Mucosa of descending colon (tissue), 3 donors: ENCODE data around the gene SMYD4. TPM values are rescaled to one million over a fixed set of nuclear protein-coding genes. Genes with fewer than 3 reads are reported as not detected.

Experiments
- ATAC-seq: fragments of 200-7000 bp; cut with Tn5 transposase; one replicate; pipeline ENCODE4 v1.9.1; 2020; ENCODE audit warnings: mild to moderate bottlenecking, moderate library complexity
- DNase-seq, 3 donors: peaks; one replicate each; pipeline ENCODE4 v3.0.0-alpha.2; 2020
- H3K36me3 ChIP-seq: fragments of 200-600 bp; one replicate; pipeline ENCODE4 v1.8.0; 2021; ENCODE audit warnings: low read depth, mild to moderate bottlenecking
- H3K4me1 ChIP-seq: fragments of 200-600 bp; one replicate; pipeline ENCODE4 v1.8.0; 2021; ENCODE audit warnings: low read depth, mild to moderate bottlenecking
- H3K4me3 ChIP-seq: fragments of 200-600 bp; one replicate; pipeline ENCODE4 v1.8.0; 2021; ENCODE audit warnings: mild to moderate bottlenecking
- H3K9me3 ChIP-seq: fragments of 200-600 bp; one replicate; pipeline ENCODE4 v1.8.0; 2021; ENCODE audit warnings: mild to moderate bottlenecking
- intact Hi-C, 2 donors: fragments of 100-400 bp; cut with DNase I in 1 of 2; cut with micrococcal nuclease in 1 of 2; formaldehyde crosslinking; loops; one replicate each; pipeline versions ENCODE4 v1.11.0 to v1.11.1; 2022; cut with DNase I, micrococcal nuclease
- long read RNA-seq, 2 donors: library from polyadenylated mRNA; unstranded; transcript quantifications; one replicate each; pipeline ENCODE4 v2.0.0, GENCODE V29; 2019 to 2021
- total RNA-seq, 3 donors: library from RNA; stranded (reverse); fragmentation: NEBNext Ultra II Directional in 2 of 3; extraction: Animal tissue kit (Norgen Biotek cat#: 25700) in 2 of 3; gene quantifications; one replicate each; pipeline versions ENCODE4 v1.2.1 to v1.2.4, GENCODE V29; 2021 to 2023
- TF ChIP-seq, protein P1 (sequence below): fragments of 200-600 bp; IDR thresholded peaks from one replicate; pipeline ENCODE4 v1.8.0; 2022; ENCODE audit warnings: antibody characterized with exemption, mild to moderate bottlenecking
- donor health status: DM: no; HTN: no; CAD: no; lungs with moderate emphysema.
- donor health status: DM: no; HTN: no; CAD: no.
- donor health status: DM: no; HTN: yes; CAD: no.

Gene SMYD4, protein sequence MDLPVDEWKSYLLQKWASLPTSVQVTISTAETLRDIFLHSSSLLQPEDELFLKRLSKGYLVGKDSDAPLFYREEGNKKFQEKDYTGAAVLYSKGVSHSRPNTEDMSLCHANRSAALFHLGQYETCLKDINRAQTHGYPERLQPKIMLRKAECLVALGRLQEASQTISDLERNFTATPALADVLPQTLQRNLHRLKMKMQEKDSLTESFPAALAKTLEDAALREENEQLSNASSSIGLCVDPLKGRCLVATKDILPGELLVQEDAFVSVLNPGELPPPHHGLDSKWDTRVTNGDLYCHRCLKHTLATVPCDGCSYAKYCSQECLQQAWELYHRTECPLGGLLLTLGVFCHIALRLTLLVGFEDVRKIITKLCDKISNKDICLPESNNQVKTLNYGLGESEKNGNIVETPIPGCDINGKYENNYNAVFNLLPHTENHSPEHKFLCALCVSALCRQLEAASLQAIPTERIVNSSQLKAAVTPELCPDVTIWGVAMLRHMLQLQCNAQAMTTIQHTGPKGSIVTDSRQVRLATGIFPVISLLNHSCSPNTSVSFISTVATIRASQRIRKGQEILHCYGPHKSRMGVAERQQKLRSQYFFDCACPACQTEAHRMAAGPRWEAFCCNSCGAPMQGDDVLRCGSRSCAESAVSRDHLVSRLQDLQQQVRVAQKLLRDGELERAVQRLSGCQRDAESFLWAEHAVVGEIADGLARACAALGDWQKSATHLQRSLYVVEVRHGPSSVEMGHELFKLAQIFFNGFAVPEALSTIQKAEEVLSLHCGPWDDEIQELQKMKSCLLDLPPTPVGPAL
- total RNA-seq, result 10 to 100 TPM in 2 of 3 donors, 1 to 10 TPM in 1; 9.8 to 19.4 (median 10.7) TPM
- long read RNA-seq, donor 1, full-length matches to known transcripts, result 5 of 17 reads
- long read RNA-seq, donor 1, partial matches to known transcripts, result 5 of 17 reads
- long read RNA-seq, donor 1, other reads (novel, unspliced or antisense), result 7 of 17 reads
- long read RNA-seq, donor 2, full-length matches to known transcripts, result 1 of 3 reads
- long read RNA-seq, donor 2, partial matches to known transcripts, result 1 of 3 reads
- long read RNA-seq, donor 2, other reads (novel, unspliced or antisense), result 1 of 3 reads

DNA sequence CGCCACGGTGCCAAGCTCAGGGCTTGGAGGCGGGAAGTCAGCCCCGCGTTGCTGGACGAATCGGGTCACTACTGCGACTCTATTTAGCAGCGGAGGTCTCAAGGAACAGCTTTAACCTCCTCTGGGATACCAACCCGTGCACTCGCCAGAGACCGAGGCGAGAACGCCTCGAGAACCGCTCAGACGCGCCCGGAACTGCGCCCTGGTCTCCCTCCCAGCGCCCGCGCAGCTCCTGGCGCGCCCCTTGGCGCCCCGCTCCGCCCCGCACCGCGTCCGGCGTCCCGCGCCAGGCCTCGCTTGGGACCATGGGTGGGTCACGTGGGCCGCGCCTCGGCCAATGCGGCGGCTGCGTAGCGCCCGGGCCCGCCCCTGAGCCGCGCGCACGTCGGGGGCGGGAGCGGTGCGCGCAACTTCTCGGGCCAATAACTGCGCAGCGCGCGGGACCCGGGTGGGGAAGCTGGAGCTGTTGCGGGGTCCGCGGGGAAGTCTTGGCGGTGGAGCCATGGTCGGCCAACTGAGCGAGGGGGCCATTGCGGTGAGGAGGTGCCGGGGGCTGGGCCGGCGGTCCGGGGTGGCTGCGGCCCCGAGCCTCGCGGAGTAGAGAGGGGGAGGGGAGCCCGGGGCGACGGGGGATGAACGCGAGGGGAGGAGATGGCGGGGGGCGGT lies at the start of gene SMYD4, which contains the start of gene RPA1:
TSS of gene SMYD4 (minus strand) at position 311 of the 666 bp plus-strand sequence. CDS start 1,908 bp downstream, outside the sequence.
TSS of gene RPA1 (plus strand) at position 414 of the 666 bp plus-strand sequence. CDS start at position 503, 89 bp downstream.
- ATAC-seq, result peak; percentile 100
- H3K4me3 ChIP-seq, result peak within 1 kb of the TSS; percentile 61
- peaks cover 13% of the 10 kb centered on the region for H3K4me1 ChIP-seq
- H3K36me3 ChIP-seq, result no peaks in the 10 kb centered on the region
- DNase-seq, result peak; percentile 88 to 92 (median 92)
- no peaks in the 10 kb centered on the region for H3K9me3 ChIP-seq
- intact Hi-C loops, result no loop called here
- TF ChIP-seq, protein P1, sequence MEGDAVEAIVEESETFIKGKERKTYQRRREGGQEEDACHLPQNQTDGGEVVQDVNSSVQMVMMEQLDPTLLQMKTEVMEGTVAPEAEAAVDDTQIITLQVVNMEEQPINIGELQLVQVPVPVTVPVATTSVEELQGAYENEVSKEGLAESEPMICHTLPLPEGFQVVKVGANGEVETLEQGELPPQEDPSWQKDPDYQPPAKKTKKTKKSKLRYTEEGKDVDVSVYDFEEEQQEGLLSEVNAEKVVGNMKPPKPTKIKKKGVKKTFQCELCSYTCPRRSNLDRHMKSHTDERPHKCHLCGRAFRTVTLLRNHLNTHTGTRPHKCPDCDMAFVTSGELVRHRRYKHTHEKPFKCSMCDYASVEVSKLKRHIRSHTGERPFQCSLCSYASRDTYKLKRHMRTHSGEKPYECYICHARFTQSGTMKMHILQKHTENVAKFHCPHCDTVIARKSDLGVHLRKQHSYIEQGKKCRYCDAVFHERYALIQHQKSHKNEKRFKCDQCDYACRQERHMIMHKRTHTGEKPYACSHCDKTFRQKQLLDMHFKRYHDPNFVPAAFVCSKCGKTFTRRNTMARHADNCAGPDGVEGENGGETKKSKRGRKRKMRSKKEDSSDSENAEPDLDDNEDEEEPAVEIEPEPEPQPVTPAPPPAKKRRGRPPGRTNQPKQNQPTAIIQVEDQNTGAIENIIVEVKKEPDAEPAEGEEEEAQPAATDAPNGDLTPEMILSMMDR, result no peak

DNA sequence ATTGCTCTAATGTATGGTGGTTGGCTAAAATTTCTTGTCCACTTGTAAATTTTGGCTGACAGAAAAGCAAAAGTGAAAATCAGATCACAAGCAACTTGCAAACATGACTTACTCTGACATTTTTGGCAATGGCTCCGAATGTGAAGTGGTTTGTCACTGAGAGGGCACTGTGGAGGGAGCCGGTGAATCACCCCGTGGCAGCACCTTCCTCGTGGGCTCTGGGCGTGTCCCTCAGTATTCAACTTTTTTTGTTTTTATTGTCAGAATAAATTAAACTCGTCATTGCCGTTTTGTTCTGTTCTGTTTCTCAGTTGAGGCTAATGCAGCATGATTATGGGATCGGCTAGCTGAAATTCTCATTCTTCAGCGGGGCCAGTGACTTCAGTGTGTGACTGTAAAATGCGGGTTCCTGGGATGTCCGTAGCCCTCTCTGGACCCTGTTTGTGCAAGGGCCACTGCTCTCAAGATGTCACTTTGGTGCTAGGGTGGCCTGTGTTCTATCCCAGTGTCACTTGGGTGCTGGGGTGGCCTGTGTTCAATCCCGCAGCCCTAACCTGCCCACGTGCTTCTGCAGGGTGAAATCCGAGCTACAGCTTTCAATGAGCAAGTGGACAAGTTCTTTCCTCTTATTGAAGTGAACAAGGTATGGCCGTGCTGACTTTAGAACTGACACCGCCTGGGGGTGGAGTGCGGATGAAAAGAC lies 48.9 kb upstream of the SMYD4 start:
- intact Hi-C loops, result no loop called here
- H3K4me1 ChIP-seq, result no peaks in the 10 kb centered on the region
- no peak for ATAC-seq
- peaks cover 11% of the 10 kb centered on the region for H3K36me3 ChIP-seq
- no peaks in the 10 kb centered on the region for H3K9me3 ChIP-seq
- H3K4me3 ChIP-seq, result no peak overlapping the region
- TF ChIP-seq, protein P1, result no peak
- DNase-seq, result no peak

DNA sequence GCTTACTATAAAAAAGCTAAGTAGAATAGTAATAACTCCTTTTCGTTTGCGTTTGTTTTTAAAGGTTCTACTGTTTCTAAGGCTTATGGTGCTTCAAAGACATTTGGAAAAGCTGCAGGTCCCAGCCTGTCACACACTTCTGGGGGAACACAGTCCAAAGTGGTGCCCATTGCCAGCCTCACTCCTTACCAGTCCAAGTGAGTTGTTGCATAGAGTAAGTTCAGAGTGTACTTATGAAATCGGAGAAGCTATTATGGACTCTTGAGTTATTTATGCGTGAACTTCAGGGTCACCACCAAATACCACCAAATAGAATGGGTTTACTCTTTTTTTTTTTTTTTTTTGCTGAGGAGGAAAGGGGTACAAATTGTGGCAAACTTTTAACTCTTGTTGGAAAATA lies 45.9 kb upstream of the SMYD4 start:
- no peaks in the 10 kb centered on the region for H3K4me1 ChIP-seq
- DNase-seq (no peak), ATAC-seq (no peak)
- intact Hi-C loops, result no loop called here
- no peaks in the 10 kb centered on the region for H3K9me3 ChIP-seq
- TF ChIP-seq, protein P1, result no peak
- H3K36me3 ChIP-seq, result peaks cover 6% of the 10 kb centered on the region
- no peak overlapping the region for H3K4me3 ChIP-seq

DNA sequence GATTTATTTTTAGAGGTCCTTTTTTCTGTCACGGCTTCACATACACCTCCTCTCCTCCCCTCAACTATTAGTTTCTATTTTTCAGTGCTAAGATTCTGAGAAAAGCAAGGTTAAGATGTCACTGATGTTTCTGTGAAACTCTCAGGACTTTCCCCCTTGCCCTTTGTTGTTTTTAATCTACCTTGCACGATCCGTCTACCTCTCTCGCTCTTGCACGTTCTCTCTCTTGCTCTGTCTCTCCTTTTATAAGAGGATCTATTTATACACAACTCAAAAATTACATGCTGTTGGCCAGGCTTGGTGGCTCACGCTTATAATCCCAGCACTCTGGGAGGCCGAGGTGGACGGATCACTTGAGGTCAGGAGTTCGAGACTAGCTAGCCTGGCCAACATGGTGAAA lies 43.7 kb upstream of the SMYD4 start:
- Histone ChIP-seq H3K4me3 (no peak overlapping the region), H3K36me3 (no peaks in the 10 kb centered on the region), H3K9me3 (no peaks in the 10 kb centered on the region), H3K4me1 (no peaks in the 10 kb centered on the region)
- intact Hi-C loops, result no loop called here
- ATAC-seq (no peak), DNase-seq (no peak)
- TF ChIP-seq, protein P1, result no peak
